Measurements from ENCODE around the gene THUMPD3.

GRCh38 chr3:9387322-9387655 is 24.4 kb downstream of the THUMPD3 start:
- TF ChIP-seq BHLHE40 (IDR thresholded peaks at IDR 0.05; ENCODE audit: borderline replicate concordance) (no peak), ARNT (IDR thresholded peaks at IDR 0.05) (no peak)
